ENCODE data around the gene EGFL7. TPM values are rescaled to one million over a fixed set of nuclear protein-coding genes. Genes with fewer than 3 reads are reported as not detected.

EGFL7 gene
- total and polyA plus RNA-seq, 2 of the 8 experiments (the other 6 are each of a cell fraction or from before 2014, with no cell fraction given) = 37.8 to 53.4 TPM

DNA sequence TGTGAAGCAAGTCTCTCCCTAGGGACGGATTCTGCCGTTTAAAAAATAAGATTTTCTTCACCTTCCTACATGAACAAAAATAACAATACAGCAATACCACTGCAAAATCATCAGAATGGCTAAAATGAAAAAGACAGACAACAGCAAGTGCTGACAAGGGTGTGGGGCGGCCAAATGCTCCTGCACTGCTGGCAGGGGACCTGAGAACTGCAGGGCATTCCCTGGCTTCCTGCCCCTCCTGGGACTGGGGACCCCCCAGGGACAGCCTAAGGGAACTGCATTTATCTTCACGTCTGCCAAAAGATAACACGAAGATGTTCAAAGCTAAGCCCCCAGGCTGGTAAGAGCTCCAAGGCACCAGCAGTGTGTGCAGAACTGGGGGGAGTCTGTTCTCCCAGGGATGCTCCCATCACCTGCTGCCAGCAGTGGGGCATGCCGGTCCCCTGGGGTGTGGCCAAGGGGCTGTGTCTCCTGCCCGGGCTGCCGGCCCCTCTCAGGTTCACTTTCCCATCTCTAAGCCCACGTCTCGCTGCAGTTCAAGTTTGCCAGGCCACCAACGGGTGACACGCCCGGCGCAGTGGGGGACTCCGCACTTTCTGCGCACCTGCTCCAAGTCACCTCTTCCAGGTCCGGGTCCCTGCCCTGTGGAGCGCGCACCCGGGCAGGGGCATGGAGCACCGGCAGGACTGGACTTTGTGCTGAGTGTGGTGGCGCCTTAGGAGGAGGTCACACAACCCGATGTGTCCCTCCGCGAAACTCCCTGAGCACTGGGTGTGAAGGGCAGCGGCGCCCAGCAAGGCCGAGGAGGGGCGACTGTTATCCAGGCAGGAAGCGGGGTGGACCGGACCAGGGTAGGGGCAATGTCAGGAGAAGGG lies 4.5 kb upstream of the EGFL7 start (continued):
- TF ChIP-seq ZNF274 (IDR thresholded peaks at IDR 0.05; ENCODE audit: borderline replicate concordance, extremely low read depth, low read length) (no peak), CBX5 (IDR thresholded peaks at IDR 0.05; ENCODE audit: low read depth, low read length) (no peak), CEBPB (IDR thresholded peaks at IDR 0.05; ENCODE audit: low read depth, low read length) (no peak), EZH2 (IDR thresholded peaks at IDR 0.05; ENCODE audit: low read depth, low read length, severe bottlenecking) (no peak), TAF7 (optimal IDR thresholded peaks at IDR 0.05; ENCODE audit: borderline replicate concordance, low read depth, low read length) (no peak)
